GM12873 (cell line): ENCODE data around the gene GASK1B.

ENCODE experiments used
- TF ChIP-seq, protein P1 (sequence below): IDR thresholded peaks from 2 replicates; pipeline ENCODE4 v1.5.1; 2012; ENCODE audit warnings: low read depth, mild to moderate bottlenecking, moderate library complexity, low read length, control low read depth; ENCODE audit not compliant: insufficient read depth; ENCODE audit errors: missing control alignments

GASK1B gene

DNA sequence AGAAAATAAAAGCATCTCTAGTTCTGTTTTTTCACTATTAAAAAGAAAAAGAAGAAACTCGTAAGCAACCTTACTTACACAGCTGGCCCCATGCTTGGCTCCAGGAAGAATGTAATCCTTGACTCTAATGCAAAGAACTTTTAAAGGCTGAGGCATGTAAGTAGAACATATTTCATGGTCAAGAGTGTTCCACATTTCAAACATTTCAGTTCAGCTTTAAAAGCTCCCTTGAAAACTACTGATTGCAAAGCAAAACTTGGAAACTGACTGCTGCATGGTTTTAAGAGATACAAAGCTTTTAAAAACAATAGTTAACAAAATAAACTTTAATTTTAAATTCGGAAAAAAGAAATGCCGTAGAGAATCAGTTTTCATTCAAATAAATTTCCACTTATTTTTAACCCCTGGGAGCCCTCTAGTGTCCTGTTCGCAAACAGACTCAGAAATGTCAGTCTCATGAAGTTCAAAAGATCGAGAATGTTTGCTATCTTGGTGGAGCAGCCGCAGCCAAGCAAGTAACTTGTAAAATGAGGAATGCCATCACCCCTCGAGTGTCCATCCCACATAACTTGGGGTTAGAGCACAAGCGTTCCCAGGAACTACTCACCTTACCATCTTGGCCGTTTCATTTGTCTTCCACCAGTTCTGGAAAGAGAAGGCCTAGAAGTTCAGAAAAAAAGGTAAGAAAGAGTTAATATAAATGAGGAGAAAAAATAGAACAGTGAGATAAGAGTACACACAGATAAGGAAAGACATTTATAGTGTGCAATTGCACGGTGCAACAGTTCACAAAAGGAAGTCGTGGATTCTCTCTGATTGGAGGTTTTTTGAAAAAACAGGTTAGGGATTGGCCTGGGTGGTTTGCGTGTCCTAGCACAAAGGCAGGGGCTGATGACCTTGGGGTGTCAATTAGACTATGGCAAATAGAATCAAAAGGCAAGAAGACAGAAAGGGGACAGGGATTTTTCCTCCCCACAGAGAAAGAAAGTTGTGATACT lies at the start of gene GASK1B:
Gene GASK1B, minus strand, starts transcription at position 765 of the 998 bp plus-strand sequence. CDS start 1,650 bp downstream, outside the sequence.
- TF ChIP-seq, protein P1, sequence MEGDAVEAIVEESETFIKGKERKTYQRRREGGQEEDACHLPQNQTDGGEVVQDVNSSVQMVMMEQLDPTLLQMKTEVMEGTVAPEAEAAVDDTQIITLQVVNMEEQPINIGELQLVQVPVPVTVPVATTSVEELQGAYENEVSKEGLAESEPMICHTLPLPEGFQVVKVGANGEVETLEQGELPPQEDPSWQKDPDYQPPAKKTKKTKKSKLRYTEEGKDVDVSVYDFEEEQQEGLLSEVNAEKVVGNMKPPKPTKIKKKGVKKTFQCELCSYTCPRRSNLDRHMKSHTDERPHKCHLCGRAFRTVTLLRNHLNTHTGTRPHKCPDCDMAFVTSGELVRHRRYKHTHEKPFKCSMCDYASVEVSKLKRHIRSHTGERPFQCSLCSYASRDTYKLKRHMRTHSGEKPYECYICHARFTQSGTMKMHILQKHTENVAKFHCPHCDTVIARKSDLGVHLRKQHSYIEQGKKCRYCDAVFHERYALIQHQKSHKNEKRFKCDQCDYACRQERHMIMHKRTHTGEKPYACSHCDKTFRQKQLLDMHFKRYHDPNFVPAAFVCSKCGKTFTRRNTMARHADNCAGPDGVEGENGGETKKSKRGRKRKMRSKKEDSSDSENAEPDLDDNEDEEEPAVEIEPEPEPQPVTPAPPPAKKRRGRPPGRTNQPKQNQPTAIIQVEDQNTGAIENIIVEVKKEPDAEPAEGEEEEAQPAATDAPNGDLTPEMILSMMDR, result peak; percentile 63

DNA sequence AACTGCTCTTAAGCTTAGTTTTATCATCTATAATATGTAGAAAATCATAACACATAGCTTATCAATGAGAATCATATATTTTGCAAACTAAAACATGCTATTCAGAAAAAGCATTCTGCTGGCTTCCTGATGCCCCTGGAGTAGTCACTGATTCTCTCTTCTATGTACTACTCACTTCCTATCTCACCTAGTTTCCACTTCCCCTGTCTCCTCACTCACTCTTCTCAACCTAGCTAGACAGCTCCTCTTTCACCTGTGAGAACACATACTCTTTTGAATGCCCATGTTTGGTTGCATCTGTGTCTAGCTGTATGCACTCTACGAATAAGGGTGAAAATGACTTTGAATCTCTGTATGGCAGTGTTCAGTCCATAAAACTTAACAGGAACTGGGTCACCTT lies 46.8 kb upstream of the GASK1B start:
- TF ChIP-seq, protein P1, result no peak

DNA sequence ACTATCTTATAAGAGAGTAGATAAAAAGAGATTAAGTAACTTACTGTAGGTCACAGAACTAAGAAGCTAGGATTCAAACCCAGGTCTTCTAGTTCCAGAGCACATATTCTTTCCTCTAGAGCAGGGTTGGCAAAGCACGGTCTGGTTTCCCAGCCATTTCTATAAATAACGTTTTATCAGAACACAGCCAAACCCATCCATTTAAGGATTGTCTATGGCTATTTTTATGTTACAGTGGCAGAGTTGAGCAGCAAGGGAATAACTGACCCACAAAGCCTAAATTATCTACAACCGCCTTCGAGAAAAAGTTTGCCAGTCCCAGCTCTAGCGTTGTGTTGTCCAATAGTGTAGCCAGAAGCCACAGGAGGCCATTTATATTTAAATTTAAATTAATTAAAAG lies 44.9 kb upstream of the GASK1B start:
- TF ChIP-seq, protein P1, result no peak

DNA sequence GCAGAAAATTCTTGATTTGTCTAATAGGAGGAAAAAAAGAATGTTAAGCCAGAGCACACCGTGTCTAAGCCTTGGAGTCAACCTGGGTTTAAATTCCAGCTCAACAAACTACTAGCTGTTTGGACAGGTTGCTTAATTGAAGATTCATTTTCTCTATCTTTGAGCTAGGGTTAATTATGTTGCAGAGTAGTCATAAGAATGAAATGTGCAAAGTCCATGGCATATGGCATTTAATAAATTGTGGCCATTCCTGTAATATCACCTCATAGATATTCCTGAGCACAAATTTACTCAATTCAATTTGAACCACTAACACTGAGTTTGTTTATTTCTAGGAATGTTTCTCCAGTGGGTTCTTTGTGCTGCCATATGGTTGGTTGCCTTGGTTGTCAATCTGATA lies 42.0 kb upstream of the GASK1B start:
- TF ChIP-seq, protein P1, result no peak

DNA sequence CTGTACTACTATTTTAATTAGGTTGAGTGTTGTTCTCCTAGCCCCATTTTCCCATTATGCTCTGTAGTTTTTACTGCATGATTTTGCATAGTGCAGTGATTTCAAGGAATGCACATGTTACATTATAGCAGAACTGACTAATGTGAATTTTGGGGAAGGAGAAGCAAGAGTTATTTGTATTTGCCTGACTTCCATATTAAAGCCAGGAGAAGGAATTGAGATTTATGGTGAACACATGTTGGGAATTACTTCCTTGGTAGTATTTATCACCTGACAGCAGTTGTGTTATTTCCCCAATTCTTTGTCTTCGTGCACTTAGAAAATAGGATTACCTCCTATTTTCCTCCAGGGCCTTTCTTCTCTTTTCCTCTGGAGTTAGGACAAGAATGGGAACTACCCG lies 40.6 kb upstream of the GASK1B start:
- TF ChIP-seq, protein P1, result no peak

DNA sequence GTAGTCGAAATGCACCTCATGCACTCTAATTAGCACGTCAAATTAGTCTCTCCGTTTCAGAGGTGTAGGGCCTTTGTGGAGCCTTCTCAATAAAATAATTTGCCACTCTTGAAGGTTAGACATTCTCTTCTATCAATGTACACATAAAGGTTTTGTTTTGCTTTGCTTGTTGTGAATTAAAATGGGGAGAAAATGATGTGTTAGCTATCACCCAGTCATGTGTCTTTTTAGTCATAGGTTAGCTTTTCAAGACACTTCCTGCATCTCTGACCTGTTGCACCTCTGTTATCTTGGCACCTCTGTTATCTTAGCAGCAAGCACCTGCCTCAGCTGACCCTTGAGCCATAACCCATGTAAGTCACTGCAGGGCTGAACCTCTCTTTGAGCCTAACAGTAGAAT lies 38.4 kb upstream of the GASK1B start:
- TF ChIP-seq, protein P1, result no peak
